Measurements from ENCODE around the gene MXD4.

Gene MXD4

GRCh38 chr4:2291705-2292645, 30.1 kb upstream of the MXD4 start:
- POLR2A ChIA-PET: interaction anchor here (1.2 to 2.8 kb wide), 4 partner anchors 10 to 30 kb away, joined by 3 to 29 read pairs (median 8); partner anchors contain the start of gene MXD4
- Histone ChIP-seq H3K27me3 (replicated peaks in 2 of 5; ENCODE audit: control insufficient read depth in 4 of 5, insufficient read depth in 5 of 5, low read length in 4 of 5) (peaks cover 0 to 3% (median 0%) of the 10 kb centered on the region in 5 experiments), H3K4me1 (ENCODE audit: control extremely low read depth in 1 of 4, control insufficient read depth in 4 of 4, insufficient read depth in 4 of 4, low read length in 3 of 4) (peaks cover 0 to 34% (median 31%) of the 10 kb centered on the region in 4 experiments), H3K27ac (ENCODE audit: insufficient read depth in 1 of 2, low read depth in 1 of 2, low read length in 2 of 2, poor library complexity in 1 of 2, severe bottlenecking in 2 of 2) (no peak overlapping the region), H3K4me3 (ENCODE audit: control insufficient read depth in 1 of 7, extremely low read depth in 1 of 7, insufficient read depth in 4 of 7, low read depth in 2 of 7, low read length in 6 of 7) (peak overlapping the region in 1 of 7 experiments; percentile 37), H3K36me3 (ENCODE audit: control insufficient read depth in 4 of 4, insufficient read depth in 4 of 4, low read length in 3 of 4) (no peaks in the 10 kb centered on the region), H3K9me3 (ENCODE audit: control extremely low read depth in 1 of 5, control insufficient read depth in 4 of 5, insufficient read depth in 2 of 5, low read depth in 1 of 5, low read length in 4 of 5) (no peaks in the 10 kb centered on the region)
- CTCF ChIA-PET: interaction anchor here (1.0 to 3.5 kb wide), 4 partner anchors 11 to 72 kb away, joined by 3 to 28 read pairs (median 5); no protein-coding TSS in a partner anchor
- no peak for DNase-seq
- 96% methylated on average over 19 of the region's 20 CpGs for WGBS (ENCODE audit: insufficient coverage)

GRCh38 chr4:2290974-2291704, 29.2 kb upstream of the MXD4 start:
- 7% methylated on average over 22 of the region's 24 CpGs for WGBS (ENCODE audit: insufficient coverage)
- Histone ChIP-seq H3K27me3 (replicated peaks in 2 of 5; ENCODE audit: control insufficient read depth in 4 of 5, insufficient read depth in 5 of 5, low read length in 4 of 5) (no peaks in the 10 kb centered on the region), H3K4me3 (ENCODE audit: control insufficient read depth in 1 of 7, extremely low read depth in 1 of 7, insufficient read depth in 4 of 7, low read depth in 2 of 7, low read length in 6 of 7) (peak overlapping the region in 4 of 7 experiments; percentile 13 to 37 (median 30)), H3K27ac (ENCODE audit: insufficient read depth in 1 of 2, low read depth in 1 of 2, low read length in 2 of 2, poor library complexity in 1 of 2, severe bottlenecking in 2 of 2) (peak overlapping the region in 1 of 2 experiments; percentile 6), H3K4me1 (ENCODE audit: control extremely low read depth in 1 of 4, control insufficient read depth in 4 of 4, insufficient read depth in 4 of 4, low read length in 3 of 4) (peaks cover 0 to 34% (median 31%) of the 10 kb centered on the region in 4 experiments), H3K36me3 (ENCODE audit: control insufficient read depth in 4 of 4, insufficient read depth in 4 of 4, low read length in 3 of 4) (no peaks in the 10 kb centered on the region), H3K9me3 (ENCODE audit: control extremely low read depth in 1 of 5, control insufficient read depth in 4 of 5, insufficient read depth in 2 of 5, low read depth in 1 of 5, low read length in 4 of 5) (no peaks in the 10 kb centered on the region)
- ChIA-PET CTCF (interaction anchor here (1.0 to 3.5 kb wide), 3 partner anchors 10 to 64 kb away, joined by 4 to 28 read pairs (median 5); no protein-coding TSS in a partner anchor), POLR2A (interaction anchor here (0.5 to 2.8 kb wide), 7 partner anchors 9 to 329 kb away, joined by 3 to 29 read pairs (median 4); partner anchors contain the start of gene MXD4)
- peak; percentile 73 to 96 (median 94) for DNase-seq

- POLR2A ChIA-PET: interaction anchor here (0.9 to 2.8 kb wide), 4 partner anchors 8 to 28 kb away, joined by 4 to 29 read pairs (median 8); partner anchors contain the start of gene MXD4
- Histone ChIP-seq H3K27ac (ENCODE audit: insufficient read depth in 1 of 2, low read depth in 1 of 2, low read length in 2 of 2, poor library complexity in 1 of 2, severe bottlenecking in 2 of 2) (peak overlapping the region in 1 of 2 experiments; percentile 6), H3K9me3 (ENCODE audit: control extremely low read depth in 1 of 5, control insufficient read depth in 4 of 5, insufficient read depth in 2 of 5, low read depth in 1 of 5, low read length in 4 of 5) (no peaks in the 10 kb centered on the region), H3K4me3 (ENCODE audit: control insufficient read depth in 1 of 7, extremely low read depth in 1 of 7, insufficient read depth in 4 of 7, low read depth in 2 of 7, low read length in 6 of 7) (peak overlapping the region in 3 of 7 experiments; percentile 13 to 37 (median 24)), H3K36me3 (ENCODE audit: control insufficient read depth in 4 of 4, insufficient read depth in 4 of 4, low read length in 3 of 4) (no peaks in the 10 kb centered on the region), H3K4me1 (ENCODE audit: control extremely low read depth in 1 of 4, control insufficient read depth in 4 of 4, insufficient read depth in 4 of 4, low read length in 3 of 4) (peaks cover 0 to 36% (median 33%) of the 10 kb centered on the region in 4 experiments), H3K27me3 (replicated peaks in 2 of 5; ENCODE audit: control insufficient read depth in 4 of 5, insufficient read depth in 5 of 5, low read length in 4 of 5) (no peaks in the 10 kb centered on the region)
- WGBS (ENCODE audit: insufficient coverage): 88% methylated on average over 7 of the region's 9 CpGs
- DNase-seq: no peak
- CTCF ChIA-PET: interaction anchor here (1.0 to 3.5 kb wide), 3 partner anchors 10 to 64 kb away, joined by 4 to 28 read pairs (median 5); no protein-coding TSS in a partner anchor
Observed at GRCh38 chr4:2290488-2290887, 28.6 kb upstream of the MXD4 start.

- Histone ChIP-seq H3K4me3 (ENCODE audit: control insufficient read depth in 1 of 7, extremely low read depth in 1 of 7, insufficient read depth in 4 of 7, low read depth in 2 of 7, low read length in 6 of 7) (no peak overlapping the region), H3K36me3 (ENCODE audit: control insufficient read depth in 4 of 4, insufficient read depth in 4 of 4, low read length in 3 of 4) (no peaks in the 10 kb centered on the region), H3K27me3 (replicated peaks in 2 of 5; ENCODE audit: control insufficient read depth in 4 of 5, insufficient read depth in 5 of 5, low read length in 4 of 5) (no peaks in the 10 kb centered on the region), H3K4me1 (ENCODE audit: control extremely low read depth in 1 of 4, control insufficient read depth in 4 of 4, insufficient read depth in 4 of 4, low read length in 3 of 4) (peaks cover 0 to 39% (median 33%) of the 10 kb centered on the region in 4 experiments), H3K9me3 (ENCODE audit: control extremely low read depth in 1 of 5, control insufficient read depth in 4 of 5, insufficient read depth in 2 of 5, low read depth in 1 of 5, low read length in 4 of 5) (no peaks in the 10 kb centered on the region), H3K27ac (ENCODE audit: insufficient read depth in 1 of 2, low read depth in 1 of 2, low read length in 2 of 2, poor library complexity in 1 of 2, severe bottlenecking in 2 of 2) (no peak overlapping the region)
- POLR2A ChIA-PET: interaction anchor here (1.7 to 2.8 kb wide), 2 partner anchors 8 to 10 kb away, joined by 8 to 29 read pairs; no protein-coding TSS in a partner anchor
- DNase-seq: no peak
- CTCF ChIA-PET: interaction anchor here (1.3 to 3.5 kb wide), 2 partner anchors 9 to 64 kb away, joined by 5 to 28 read pairs; no protein-coding TSS in a partner anchor
- WGBS (ENCODE audit: insufficient coverage): 93% methylated on average over 8 of the region's 11 CpGs
Observed at GRCh38 chr4:2289955-2290333, 28.0 kb upstream of the MXD4 start.

GRCh38 chr4:2289311-2289954, 27.5 kb upstream of the MXD4 start:
- CTCF ChIA-PET: interaction anchor here (3.5 kb wide), 1 partner anchor 9 kb away, joined by 28 read pairs; no protein-coding TSS in a partner anchor
- Histone ChIP-seq H3K4me1 (ENCODE audit: control extremely low read depth in 1 of 4, control insufficient read depth in 4 of 4, insufficient read depth in 4 of 4, low read length in 3 of 4) (peaks cover 0 to 37% (median 33%) of the 10 kb centered on the region in 4 experiments), H3K4me3 (ENCODE audit: control insufficient read depth in 1 of 7, extremely low read depth in 1 of 7, insufficient read depth in 4 of 7, low read depth in 2 of 7, low read length in 6 of 7) (no peak overlapping the region), H3K9me3 (ENCODE audit: control extremely low read depth in 1 of 5, control insufficient read depth in 4 of 5, insufficient read depth in 2 of 5, low read depth in 1 of 5, low read length in 4 of 5) (no peaks in the 10 kb centered on the region), H3K27ac (ENCODE audit: insufficient read depth in 1 of 2, low read depth in 1 of 2, low read length in 2 of 2, poor library complexity in 1 of 2, severe bottlenecking in 2 of 2) (no peak overlapping the region), H3K27me3 (replicated peaks in 2 of 5; ENCODE audit: control insufficient read depth in 4 of 5, insufficient read depth in 5 of 5, low read length in 4 of 5) (no peaks in the 10 kb centered on the region), H3K36me3 (ENCODE audit: control insufficient read depth in 4 of 4, insufficient read depth in 4 of 4, low read length in 3 of 4) (no peaks in the 10 kb centered on the region)
- POLR2A ChIA-PET: no interaction called here
- no peak for DNase-seq
- WGBS (ENCODE audit: insufficient coverage): over 99% methylated on average over 14 of the region's 14 CpGs

- ChIA-PET POLR2A (no interaction called here), CTCF (no interaction called here)
- no peak overlapping the region for H3K27ac ChIP-seq (ENCODE audit: insufficient read depth in 1 of 2, low read depth in 1 of 2, low read length in 2 of 2, poor library complexity in 1 of 2, severe bottlenecking in 2 of 2)
- no peak overlapping the region for H3K4me3 ChIP-seq (ENCODE audit: control insufficient read depth in 1 of 7, extremely low read depth in 1 of 7, insufficient read depth in 4 of 7, low read depth in 2 of 7, low read length in 6 of 7)
- 96% methylated on average over 10 of the region's 10 CpGs for WGBS (ENCODE audit: insufficient coverage)
- H3K27me3 ChIP-seq (replicated peaks in 2 of 5; ENCODE audit: control insufficient read depth in 4 of 5, insufficient read depth in 5 of 5, low read length in 4 of 5): no peaks in the 10 kb centered on the region
- DNase-seq: no peak
- no peaks in the 10 kb centered on the region for H3K36me3 ChIP-seq (ENCODE audit: control insufficient read depth in 4 of 4, insufficient read depth in 4 of 4, low read length in 3 of 4)
- peaks cover 0 to 38% (median 33%) of the 10 kb centered on the region in 4 experiments for H3K4me1 ChIP-seq (ENCODE audit: control extremely low read depth in 1 of 4, control insufficient read depth in 4 of 4, insufficient read depth in 4 of 4, low read length in 3 of 4)
- H3K9me3 ChIP-seq (ENCODE audit: control extremely low read depth in 1 of 5, control insufficient read depth in 4 of 5, insufficient read depth in 2 of 5, low read depth in 1 of 5, low read length in 4 of 5): no peaks in the 10 kb centered on the region
Observed at GRCh38 chr4:2288051-2288541, 26.2 kb upstream of the MXD4 start.

All from common myeloid progenitor, CD34-positive (primary cell).